Heart right ventricle (tissue), 16 donors: ENCODE results near the gene BMX. TPM values are rescaled to one million over a fixed set of nuclear protein-coding genes. Genes with fewer than 3 reads are reported as not detected.
A peak's percentile ranks its signal among the peaks of the same experiment; 100 is the strongest.

Source experiments
- ATAC-seq, 8 donors: fragments of 200-7000 bp; cut with Tn5 transposase; one replicate each; pipeline ENCODE4 v1.9.1; 2020; ENCODE audit warnings: mild to moderate bottlenecking in 8 of 8, moderate library complexity in 8 of 8, moderate number of reproducible peaks in 1 of 8
- DNase-seq, 2 donors: peaks; one replicate each; pipeline ENCODE4 v3.0.0-alpha.2; 2020
- H3K27ac ChIP-seq, 10 donors: fragments of 200-600 bp; sonication (generic) in 2 of 10; one replicate each; pipeline versions ENCODE4 v1.5.0 to v1.8.0; 2020 to 2022; ENCODE audit warnings: mild to moderate bottlenecking in 3 of 10
- H3K27me3 ChIP-seq, 7 donors: fragments of 200-600 bp; one replicate each; pipeline ENCODE4 v1.8.0; 2021 to 2022; ENCODE audit warnings: mild to moderate bottlenecking in 2 of 7
- H3K36me3 ChIP-seq, 9 donors: fragments of 200-600 bp; sonication (generic) in 1 of 9; one replicate each; pipeline versions ENCODE4 v1.5.0 to v1.8.0; 2020 to 2022; ENCODE audit warnings: mild to moderate bottlenecking in 2 of 9
- H3K4me1 ChIP-seq, 9 donors: fragments of 200-600 bp; sonication (generic) in 1 of 9; one replicate each; pipeline versions ENCODE4 v1.5.0 to v1.8.0; 2020 to 2022; ENCODE audit warnings: mild to moderate bottlenecking in 4 of 9
- H3K4me3 ChIP-seq, 10 donors: fragments of 200-600 bp; sonication (generic) in 2 of 10; one replicate each; pipeline versions ENCODE4 v1.5.0 to v1.8.0; 2020 to 2022; ENCODE audit warnings: mild to moderate bottlenecking in 7 of 10, moderate library complexity in 2 of 10
- H3K9me3 ChIP-seq, 11 donors: fragments of 200-600 bp in 10 of 11; sonication (generic) in 2 of 11; one replicate each; pipeline versions ENCODE4 v1.5.0 to v1.8.0; 2013 to 2022; ENCODE audit warnings: mild to moderate bottlenecking in 2 of 11, control low read depth in 1 of 11, moderate library complexity in 1 of 11
- CTCF ChIP-seq, 9 donors: fragments of 200-600 bp; sonication (generic) in 2 of 9; IDR thresholded peaks; one replicate each; pipeline versions ENCODE4 v1.5.0 to v1.8.0; 2021 to 2022; ENCODE audit warnings: antibody characterized with exemption in 9 of 9, mild to moderate bottlenecking in 5 of 9, moderate library complexity in 1 of 9
- WGBS, 2 donors: extraction: QIAGEN DNeasy Blood & Tissue Kit; methylation state at CpG; one replicate each; pipeline ENCODE4 v1.1.7; 2013; ENCODE audit warnings: inconsistent platforms in 1 of 2; 5-methylcytosine and 5-hydroxymethylcytosine counted together
- intact Hi-C, 10 donors: fragments of 100-400 bp; cut with DNase I; formaldehyde crosslinking; loops; one replicate each; pipeline versions ENCODE4 v1.11.1 to v1.14.2; 2022
- polyA plus RNA-seq, 2 donors: library from polyadenylated mRNA; stranded (reverse); fragments of 200-250 nt; gene quantifications; one replicate each; pipeline ENCODE4 v1.2.3, GENCODE V29; 2013
- total RNA-seq, 10 donors: library from RNA; stranded (reverse); fragmentation: NEBNext Ultra II Directional in 3 of 10; extraction: Animal tissue kit (Norgen Biotek cat#: 25700) in 3 of 10; gene quantifications; one replicate each; pipeline versions ENCODE4 v1.2.1 to v1.2.4, GENCODE V29; 2021 to 2023
- donor health status: Arrhythmogenic right ventricular cardiomyopathy.
- donor health status: ischemic (EF 13 %, LVEDD 7.1; RV severe dilation, severe dysfunction).
- donor health status: healthy with polysubstance abuse.
- donor health status: DM: no; HTN: yes; CAD: no.
- donor health status: DM: no; HTN: no; CAD: no.
- donor health status: ischemic (EF 25% LVEDD 6.9; RV normal size, moderate dysfunction).
- donor health status: ischemic (EF 25% LVEDD 5.7; RV mildly dilated, moderate dysfunction).
- donor health status: healthy.
- donor health status: DM: yes; HTN: yes; CAD: no.
- donor health status: Ischemic cardiomyopathy.
- donor health status: ischemic (EF 35%, LVEDD 5.7; RV mildly dilated, moderate dysfunction).
- donor health status: nonischemic (EF 11% LVEDD 7.7; RV severe dilation, severe dysfunction).
- donor health status: DM: yes; HTN: yes; CAD: no.
- donor health status: PGD.
- donor health status: ischemic (EF 29% LVEDD 5.4; RV normal size, mild dysfunction).
- donor health status: nonischemic (EF 23%, LVEDD 6.1; RV moderate dilation, normal function).

BMX gene
- total and polyA plus RNA-seq, 12 donors = 0.97 to 6.1 (median 2.7) TPM

- H3K9me3 ChIP-seq = no peaks in the 10 kb centered on the region
- H3K4me3 ChIP-seq = no peak overlapping the region
- peak in 1 of 9 donors; percentile 19 for TF ChIP-seq CTCF (IDR thresholded peaks at IDR 0.05)
- peaks cover 0 to 54% (median 0%) of the 10 kb centered on the region in 7 donors for H3K27me3 ChIP-seq
- H3K27ac ChIP-seq = peak overlapping the region in 4 of 10 donors; percentile 25 to 44 (median 37)
- intact Hi-C loops = loop anchor here in 7 of 10 donors (5.0 to 10.0 kb wide), 5 partner anchors 81 to 164 kb away; partner anchors contain the start of gene VEGFD (in 1 of the 7)
- 86 to 87% methylated on average over 9 of the region's 9 CpGs for WGBS, 2 donors
- ATAC-seq (no peak), DNase-seq (no peak)
- no peaks in the 10 kb centered on the region for H3K36me3 ChIP-seq
- peaks cover 0 to 18% (median 0%) of the 10 kb centered on the region in 9 donors for H3K4me1 ChIP-seq
These were observed 34.5 kb upstream of the BMX start for GRCh38 chrX:15465896-15466651.

- 4 to 10% methylated on average over 4 of the region's 4 CpGs for WGBS, 2 donors
- peak in 8 of 9 donors; percentile 11 to 61 (median 48) for TF ChIP-seq CTCF (IDR thresholded peaks at IDR 0.05)
- Histone ChIP-seq H3K27ac (peak overlapping the region in 3 of 10 donors; percentile 15 to 26 (median 25)), H3K36me3 (no peaks in the 10 kb centered on the region), H3K4me3 (no peak overlapping the region), H3K9me3 (no peaks in the 10 kb centered on the region), H3K4me1 (peaks cover 0 to 18% (median 0%) of the 10 kb centered on the region in 9 donors), H3K27me3 (peaks cover 0 to 42% (median 0%) of the 10 kb centered on the region in 7 donors)
- intact Hi-C loops = loop anchor here in 9 of 10 donors (2.0 to 10.0 kb wide), 7 partner anchors 83 to 169 kb away; partner anchors contain the start of gene VEGFD (in 1 of the 9)
- ATAC-seq (peak in 7 of 8 donors; percentile 44 to 75 (median 61)), DNase-seq (no peak)
These were observed 32.6 kb upstream of the BMX start for GRCh38 chrX:15468036-15468435.

- peaks cover 0 to 15% (median 0%) of the 10 kb centered on the region in 9 donors for H3K4me1 ChIP-seq
- no peaks in the 10 kb centered on the region for H3K9me3 ChIP-seq
- ATAC-seq (no peak), DNase-seq (no peak)
- H3K27ac ChIP-seq = no peak overlapping the region
- TF ChIP-seq CTCF (IDR thresholded peaks at IDR 0.05) = no peak
- no peaks in the 10 kb centered on the region for H3K36me3 ChIP-seq
- peaks cover 0 to 45% (median 0%) of the 10 kb centered on the region in 7 donors for H3K27me3 ChIP-seq
- 93 to 97% methylated on average over 1 of the region's 1 CpG for WGBS, 2 donors
- intact Hi-C loops = loop anchor here in 9 of 10 donors (2.0 to 10.0 kb wide), 8 partner anchors 85 to 171 kb away; partner anchors contain the start of gene VEGFD (in 1 of the 9)
- no peak overlapping the region for H3K4me3 ChIP-seq
These were observed 31.0 kb upstream of the BMX start for GRCh38 chrX:15469613-15470012.

- H3K36me3 ChIP-seq = no peaks in the 10 kb centered on the region
- no peak overlapping the region for H3K27ac ChIP-seq
- peaks cover 0 to 48% (median 0%) of the 10 kb centered on the region in 7 donors for H3K27me3 ChIP-seq
- DNase-seq (peak; percentile 18 to 38), ATAC-seq (peak in 7 of 8 donors; percentile 65 to 78 (median 73))
- WGBS, 2 donors = 28 to 32% methylated on average over 3 of the region's 3 CpGs
- intact Hi-C loops = loop anchor here in 1 of 10 donors (5.0 kb wide), 1 partner anchor 96 kb away; no protein-coding TSS in a partner anchor
- no peak overlapping the region for H3K4me3 ChIP-seq
- H3K9me3 ChIP-seq = no peaks in the 10 kb centered on the region
- H3K4me1 ChIP-seq = peaks cover 0 to 9% (median 0%) of the 10 kb centered on the region in 9 donors
- peak; percentile 48 to 84 (median 73) for TF ChIP-seq CTCF (IDR thresholded peaks at IDR 0.05)
These were observed 29.6 kb upstream of the BMX start for GRCh38 chrX:15471028-15471427.
